ENCODE results near the gene RASA3.

DNA sequence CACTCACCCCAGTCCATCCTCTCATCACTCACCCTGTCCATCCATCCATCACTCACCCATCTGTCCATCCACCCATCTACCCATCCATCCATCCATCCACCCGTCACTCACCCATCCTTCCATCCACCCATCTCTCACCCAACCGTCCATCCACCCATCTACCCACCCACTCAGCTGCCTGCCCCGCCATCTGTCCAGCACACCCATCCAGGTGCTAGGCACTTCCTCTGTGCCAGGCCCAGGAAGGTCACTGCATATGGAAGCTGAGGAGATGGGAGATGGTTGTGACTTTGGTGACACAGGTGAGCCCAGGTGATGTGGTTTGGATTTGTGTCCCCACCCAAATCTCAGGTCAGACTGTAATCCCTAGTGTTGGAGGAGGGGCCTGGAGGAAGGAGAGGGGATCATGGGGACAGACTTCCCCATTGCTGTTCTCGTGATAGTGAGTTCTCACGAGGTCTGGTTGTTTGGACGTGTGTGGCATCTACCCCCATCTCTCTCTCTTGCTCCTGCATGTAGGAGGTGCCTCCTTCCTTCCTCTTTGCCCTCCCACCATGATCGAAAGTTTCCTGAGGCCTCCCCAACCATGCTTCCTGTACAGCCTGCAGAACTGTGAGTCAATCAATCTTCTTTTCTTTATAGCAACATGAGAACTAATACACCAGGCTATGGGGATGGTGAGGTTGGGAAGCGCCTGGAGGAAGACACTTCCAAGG, 142.7 kb downstream of the RASA3 start:
- TF ChIP-seq CTCF (conservative IDR thresholded peaks at IDR 0.05 in 1 of 2, IDR thresholded peaks at IDR 0.05 in 1 of 2; ENCODE audit: extremely low read depth in 1 of 2, insufficient read depth in 1 of 2, low read depth in 1 of 2, low read length in 2 of 2) (no peak), EZH2 (IDR thresholded peaks at IDR 0.05; ENCODE audit: borderline replicate concordance, low read length) (no peak)
